Keratinocyte (primary cell): ENCODE results near the gene MGAT2. TPM values are rescaled to one million over a fixed set of nuclear protein-coding genes. Genes with fewer than 3 reads are reported as not detected.

ENCODE experiments used
- DNase-seq: peaks from one replicate; pipeline ENCODE4 v3.0.0-alpha.2; 2011; ENCODE audit warnings: low read depth, missing footprints, low spot score
- FAIRE-seq: peaks from 2 replicates; lab custom pipeline; 2011; peaks lifted over from hg19 to GRCh38; lab: Jason Lieb, UNC
- H2AFZ ChIP-seq: 2 replicates; pipeline ENCODE4 v1.6.0; 2012; ENCODE audit warnings: low read length, control low read depth, inconsistent platforms; ENCODE audit not compliant: control insufficient read depth
- H3K27ac ChIP-seq: 2 replicates; pipeline ENCODE4 v1.5.1; 2011; ENCODE audit warnings: low read length; ENCODE audit not compliant: control insufficient read depth, insufficient read depth
- H3K27me3 ChIP-seq: 3 replicates; pipeline ENCODE4 v1.6.0; 2011; ENCODE audit warnings: low read length; ENCODE audit not compliant: control insufficient read depth, insufficient read depth; ENCODE audit errors: extremely low read depth
- H3K36me3 ChIP-seq, 2 experiments: 2 replicates in 1 of 2; 3 replicates in 1 of 2; pipeline ENCODE4 v1.5.1; 2011; ENCODE audit warnings: low read length in 2 of 2, mild to moderate bottlenecking in 1 of 2; ENCODE audit not compliant: control insufficient read depth in 2 of 2, insufficient read depth in 2 of 2; ENCODE audit errors: extremely low read depth in 1 of 2
- H3K4me1 ChIP-seq: 3 replicates; pipeline ENCODE4 v1.5.1; 2011; ENCODE audit warnings: low read length; ENCODE audit not compliant: control insufficient read depth, insufficient read depth; ENCODE audit errors: extremely low read depth
- H3K4me2 ChIP-seq: 3 replicates; pipeline ENCODE4 v1.6.0; 2011; ENCODE audit warnings: low read depth, low read length; ENCODE audit not compliant: control insufficient read depth, insufficient read depth; ENCODE audit errors: extremely low read depth
- H3K4me3 ChIP-seq, 3 experiments: fragments of 200-600 bp in 1 of 3; sonication (generic) in 1 of 3; 2 replicates in 2 of 3; 3 replicates in 1 of 3; pipeline ENCODE4 v1.5.1; 2011 to 2016; ENCODE audit warnings: low read length in 3 of 3, mild to moderate bottlenecking in 3 of 3, control low read depth in 2 of 3, inconsistent platforms in 1 of 3, low read depth in 1 of 3, mixed read lengths in 1 of 3, mixed run types in 1 of 3, moderate library complexity in 1 of 3; ENCODE audit not compliant: control insufficient read depth in 2 of 3, insufficient read depth in 2 of 3; ENCODE audit errors: extremely low read depth in 1 of 3
- H3K79me2 ChIP-seq: 2 replicates; pipeline ENCODE4 v1.6.0; 2012; ENCODE audit warnings: low read length; ENCODE audit not compliant: control insufficient read depth, insufficient read depth
- H3K9ac ChIP-seq: 3 replicates; pipeline ENCODE4 v1.6.0; 2011; ENCODE audit warnings: low read length; ENCODE audit not compliant: control insufficient read depth, insufficient read depth; ENCODE audit errors: extremely low read depth
- H3K9me1 ChIP-seq: 3 replicates; pipeline ENCODE4 v1.6.0; 2011; ENCODE audit warnings: low read length; ENCODE audit not compliant: control insufficient read depth, insufficient read depth; ENCODE audit errors: extremely low read depth
- H3K9me3 ChIP-seq: 2 replicates; pipeline ENCODE4 v1.5.1; 2012; ENCODE audit warnings: low read depth, low read length; ENCODE audit not compliant: control insufficient read depth
- H4K20me1 ChIP-seq: 3 replicates; pipeline ENCODE4 v1.6.0; 2011; ENCODE audit warnings: low read length; ENCODE audit not compliant: control insufficient read depth, insufficient read depth; ENCODE audit errors: extremely low read depth
- CTCF ChIP-seq, 3 experiments: IDR thresholded peaks in 1 of 3; conservative IDR thresholded peaks in 1 of 3; optimal IDR thresholded peaks in 1 of 3; 2 replicates in 2 of 3; 3 replicates in 1 of 3; pipeline versions ENCODE3 to v1.5.1; 2011; ENCODE audit warnings: low read length in 3 of 3, mild to moderate bottlenecking in 3 of 3, moderate library complexity in 2 of 3, control low read depth in 1 of 3, inconsistent platforms in 1 of 3; ENCODE audit not compliant: insufficient read depth in 2 of 3; ENCODE audit errors: extremely low read depth in 1 of 3
- EZH2 ChIP-seq: IDR thresholded peaks from one replicate; pipeline ENCODE4 v1.6.1; 2012; ENCODE audit warnings: inconsistent platforms, mild to moderate bottlenecking, low read length, moderate library complexity
- dilution Hi-C: fragments of 300-500 bp; cut with MboI; formaldehyde crosslinking; loops from one replicate; pipeline ENCODE4 v1.7.0; 2020; ENCODE audit warnings: low sequenced_read_pairs; ENCODE audit not compliant: extremely low pct_ligation_motif_present
- polyA plus RNA-seq, 5 experiments: library from polyadenylated mRNA; depleted of rRNA in 3 of 5; stranded (reverse) in 3 of 5; stranded (forward) in 1 of 5; unstranded in 1 of 5; fragments of >200 nt; gene quantifications; 1 replicate in 1 of 5; 2 replicates in 3 of 5; 3 replicates in 1 of 5; pipeline versions ENCODE4 v1.2.1 to v1.2.3, GENCODE V29; 2011 to 2012; ENCODE audit warnings: missing spikeins in 2 of 5, low read depth in 1 of 5, low replicate concordance in 1 of 5

MGAT2 gene
- polyA plus RNA-seq, 1 donor (not counting 4 experiments of a cell fraction or from before 2014, with no cell fraction given), result 24.0 TPM

GRCh38 chr14:49614196-49614595 lies 6.4 kb upstream of the MGAT2 start:
- no peak overlapping the region for H3K4me3 ChIP-seq
- dilution Hi-C loops, result no loop called here
- H3K4me1 ChIP-seq, result peaks cover 19% of the 10 kb centered on the region
- no peak overlapping the region for H3K4me2 ChIP-seq
- no peak for TF ChIP-seq CTCF (optimal IDR thresholded peaks at IDR 0.05 in 1 of 3, IDR thresholded peaks at IDR 0.05 in 1 of 3, conservative IDR thresholded peaks at IDR 0.05 in 1 of 3; ENCODE audit: extremely low read depth in 1 of 3, insufficient read depth in 2 of 3, low read length in 3 of 3)
- TF ChIP-seq EZH2, result no peak
- no peaks in the 10 kb centered on the region for H3K9me3 ChIP-seq
- DNase-seq (no peak), FAIRE-seq (no peak)
- no peaks in the 10 kb centered on the region for H4K20me1 ChIP-seq
- H3K27me3 ChIP-seq, result no peaks in the 10 kb centered on the region
- H3K9me1 ChIP-seq, result no peaks in the 10 kb centered on the region
- H3K79me2 ChIP-seq, result peaks cover 16% of the 10 kb centered on the region
- H2AFZ ChIP-seq, result no peak overlapping the region
- no peak overlapping the region for H3K27ac ChIP-seq
- no peak overlapping the region for H3K9ac ChIP-seq
- H3K36me3 ChIP-seq, result peaks cover 2 to 6% of the 10 kb centered on the region in 2 experiments

- dilution Hi-C loops, result no loop called here
- peaks cover 21% of the 10 kb centered on the region for H3K4me1 ChIP-seq
- H4K20me1 ChIP-seq, result no peaks in the 10 kb centered on the region
- H3K27me3 ChIP-seq, result no peaks in the 10 kb centered on the region
- TF ChIP-seq CTCF (optimal IDR thresholded peaks at IDR 0.05 in 1 of 3, IDR thresholded peaks at IDR 0.05 in 1 of 3, conservative IDR thresholded peaks at IDR 0.05 in 1 of 3; ENCODE audit: extremely low read depth in 1 of 3, insufficient read depth in 2 of 3, low read length in 3 of 3) (no peak), EZH2 (no peak)
- H3K9me1 ChIP-seq, result no peaks in the 10 kb centered on the region
- DNase-seq, result no peak
- no peak overlapping the region for H3K4me2 ChIP-seq
- no peak overlapping the region for H3K27ac ChIP-seq
- H3K36me3 ChIP-seq, result peaks cover 2 to 6% of the 10 kb centered on the region in 2 experiments
- peaks cover 30% of the 10 kb centered on the region for H3K79me2 ChIP-seq
- no peak for FAIRE-seq
- no peak overlapping the region for H2AFZ ChIP-seq
- H3K4me3 ChIP-seq, result no peak overlapping the region
- H3K9ac ChIP-seq, result no peak overlapping the region
- no peaks in the 10 kb centered on the region for H3K9me3 ChIP-seq
Measured at GRCh38 chr14:49615776-49616175, 4.8 kb upstream of the MGAT2 start.
